Breast epithelium (tissue), 3 donors: ENCODE measurements around the gene BAAT.

Experiments used
- CTCF ChIP-seq, 3 donors: fragments of 450-650 bp; IDR thresholded peaks; one replicate each; pipeline ENCODE4 v1.5.1; 2016 to 2017; ENCODE audit warnings: antibody characterized with exemption in 3 of 3, mild to moderate bottlenecking in 3 of 3, moderate library complexity in 3 of 3
- POLR2A ChIP-seq: fragments of 450-650 bp; IDR thresholded peaks from one replicate; pipeline ENCODE4 v1.6.1; 2016; ENCODE audit warnings: antibody characterized with exemption, mild to moderate bottlenecking, moderate library complexity
- POLR2AphosphoS5 ChIP-seq, 3 donors: sonication (generic); formaldehyde crosslinking; IDR thresholded peaks; one replicate each; pipeline ENCODE4 v1.6.1; 2017; ENCODE audit warnings: antibody characterized with exemption in 3 of 3

DNA sequence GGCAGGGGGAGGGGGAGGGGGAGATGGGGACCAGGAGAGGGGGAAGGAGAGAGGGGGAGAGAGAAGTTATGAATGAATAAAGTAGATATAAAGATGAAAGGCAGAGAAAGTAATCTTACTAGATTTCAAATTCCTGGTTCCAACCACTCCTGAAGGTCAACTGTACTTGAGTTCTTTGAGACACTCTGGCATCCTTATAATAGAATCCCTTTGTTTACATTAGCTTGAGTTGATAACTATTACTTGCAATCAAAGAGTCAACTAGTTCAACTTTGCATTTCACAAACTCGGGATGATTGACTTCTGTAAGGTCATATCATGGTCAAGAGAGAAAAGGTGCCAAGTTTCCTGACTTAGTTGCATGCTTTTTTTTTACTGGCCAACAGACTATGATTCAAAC, 42.2 kb downstream of the BAAT start:
- no peak for TF ChIP-seq CTCF (IDR thresholded peaks at IDR 0.05)
- TF ChIP-seq POLR2A, result no peak
- TF ChIP-seq POLR2AphosphoS5 (IDR thresholded peaks at IDR 0.05), result no peak
